T-helper 17 cell (primary cell): Measurements from ENCODE around the gene LMAN2L. TPM values are rescaled to one million over a fixed set of nuclear protein-coding genes. Genes with fewer than 3 reads are reported as not detected.
"Not testable (repeated sequence)": the region's sequence is repeated elsewhere in the genome, so short reads cannot be mapped to it uniquely, and the experiment has no call there.

Experiments
- ATAC-seq: fragments of 150-1000 bp; cut with Tn5 transposase; 2 replicates; pipeline ENCODE4 v1.10.0; 2021; ENCODE audit warnings: mild to moderate bottlenecking, moderate library complexity
- DNase-seq, 3 donors: peaks; one replicate each; pipeline versions ENCODE4 v3.0.0 to v3.0.0-alpha.2; 2020 to 2021
- H3K9me3 ChIP-seq: one replicate; pipeline ENCODE4 v1.7.0; 2013; ENCODE audit warnings: low read length, mild to moderate bottlenecking; ENCODE audit not compliant: control insufficient read depth, poor library complexity, severe bottlenecking
- H3K27ac Mint-ChIP-seq: one replicate; pipeline ENCODE4 v1.8.0; 2022; ENCODE audit warnings: mild to moderate bottlenecking, moderate library complexity, mixed read lengths
- H3K27me3 Mint-ChIP-seq: one replicate; pipeline ENCODE4 v1.8.0; 2022; ENCODE audit warnings: mixed read lengths
- H3K36me3 Mint-ChIP-seq: one replicate; pipeline ENCODE4 v1.8.0; 2022; ENCODE audit warnings: low read depth, mixed read lengths
- H3K4me1 Mint-ChIP-seq: one replicate; pipeline ENCODE4 v1.8.0; 2022; ENCODE audit warnings: mild to moderate bottlenecking, mixed read lengths
- H3K4me3 Mint-ChIP-seq: one replicate; pipeline ENCODE4 v1.8.0; 2022; ENCODE audit warnings: mild to moderate bottlenecking, moderate library complexity, mixed read lengths
- total RNA-seq, 4 donors: library from RNA in 2 of 4; stranded (reverse) in 2 of 4; gene quantifications; one replicate each; pipeline ENCODE4 v1.2.3 and lab custom pipeline; 2022 to 2026

The LMAN2L gene
- total RNA-seq, 2 donors from 2014 or later = 3.6 to 7.1 TPM

GRCh38 chr2:96683972-96684820 is 55.7 kb downstream of the LMAN2L start:
- peaks cover 7% of the 10 kb centered on the region for H3K36me3 Mint-ChIP-seq
- no peaks in the 10 kb centered on the region for H3K9me3 ChIP-seq
- H3K4me1 Mint-ChIP-seq = peaks cover 4% of the 10 kb centered on the region
- DNase-seq (no peak), ATAC-seq (no peak)
- no peak overlapping the region for H3K4me3 Mint-ChIP-seq
- H3K27ac Mint-ChIP-seq = no peak overlapping the region
- peaks cover 27% of the 10 kb centered on the region for H3K27me3 Mint-ChIP-seq

DNA sequence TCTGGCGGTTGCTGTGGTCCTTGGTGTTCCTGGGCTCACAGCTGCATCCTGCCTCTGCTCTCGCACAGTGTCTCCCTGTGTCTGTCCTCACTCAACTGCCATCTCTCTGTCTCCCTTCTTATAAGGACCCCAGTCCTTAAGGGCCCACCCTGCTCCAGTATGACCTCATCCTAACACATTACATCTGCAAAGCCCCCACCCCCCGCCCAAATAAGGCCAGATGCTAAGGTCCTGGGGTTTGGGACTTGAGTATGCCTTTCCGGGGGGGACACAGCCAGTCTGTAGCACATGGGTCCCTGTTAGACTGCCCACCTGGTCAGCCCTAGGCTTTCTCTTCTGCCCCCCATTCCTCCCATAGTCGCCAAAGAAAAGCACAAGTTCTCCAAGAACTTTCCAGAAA is 56.6 kb downstream of the LMAN2L start:
- H3K36me3 Mint-ChIP-seq = peaks cover 7% of the 10 kb centered on the region
- H3K4me1 Mint-ChIP-seq = peaks cover 4% of the 10 kb centered on the region
- H3K9me3 ChIP-seq = no peaks in the 10 kb centered on the region
- no peak for DNase-seq
- no peak overlapping the region for H3K27ac Mint-ChIP-seq
- no peak overlapping the region for H3K4me3 Mint-ChIP-seq
- ATAC-seq = no peak
- peaks cover 27% of the 10 kb centered on the region for H3K27me3 Mint-ChIP-seq

DNA sequence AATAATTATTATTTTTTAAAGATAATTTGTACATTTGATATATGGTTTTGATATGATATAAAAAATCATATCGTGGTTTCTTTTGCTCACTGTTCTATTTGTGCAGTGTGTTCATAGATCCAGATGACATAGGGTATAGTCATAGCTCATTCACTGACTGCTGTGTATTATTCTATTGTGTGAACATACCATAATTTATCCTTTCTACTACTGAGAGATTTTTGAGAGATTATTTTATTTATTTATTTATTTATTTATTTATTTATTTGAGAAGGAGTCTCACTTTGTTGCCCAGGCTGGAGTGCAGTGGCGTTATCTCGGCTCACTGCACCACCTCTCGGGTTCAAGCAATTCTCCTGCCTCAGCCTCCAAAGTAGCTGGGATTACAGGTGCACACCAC is 58.3 kb downstream of the LMAN2L start:
- no peak for ATAC-seq
- Mint-ChIP-seq H3K27me3 (peaks cover 27% of the 10 kb centered on the region), H3K36me3 (peaks cover 7% of the 10 kb centered on the region), H3K27ac (no peak overlapping the region), H3K4me3 (no peak overlapping the region), H3K4me1 (peaks cover 4% of the 10 kb centered on the region)
- H3K9me3 ChIP-seq = no peaks in the 10 kb centered on the region
- no peak for DNase-seq

DNA sequence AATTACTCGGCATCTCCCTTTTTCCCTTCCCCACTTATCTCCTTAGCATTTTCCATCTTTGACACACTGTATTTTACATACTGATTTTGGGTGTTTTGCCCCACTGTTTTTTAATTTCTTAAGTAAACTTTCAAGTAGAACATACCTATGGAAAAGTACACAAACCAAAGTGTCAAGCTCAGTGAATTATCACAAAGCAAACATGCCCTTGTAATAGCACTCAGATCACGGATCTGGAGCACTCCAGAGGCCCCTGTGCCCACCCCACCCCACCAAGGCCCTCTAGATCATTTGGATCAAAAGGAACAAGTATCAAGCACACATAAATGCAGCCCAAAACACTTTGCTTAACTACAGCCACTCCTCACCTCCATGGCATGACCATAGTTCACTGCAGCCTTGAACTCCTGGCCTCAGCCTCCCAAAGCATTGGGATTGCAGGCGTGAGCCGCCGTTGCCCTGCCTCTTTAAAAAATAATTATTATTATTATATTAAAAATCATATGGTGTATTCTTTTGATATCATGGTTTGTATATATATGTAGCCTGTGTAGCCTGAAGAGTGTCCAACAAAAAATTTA is 59.2 kb downstream of the LMAN2L start:
- H3K4me3 Mint-ChIP-seq = no peak overlapping the region
- peak overlapping the region; percentile 88 for H3K27ac Mint-ChIP-seq
- DNase-seq (no peak), ATAC-seq (no peak)
- peaks cover 4% of the 10 kb centered on the region for H3K4me1 Mint-ChIP-seq
- H3K27me3 Mint-ChIP-seq = peaks cover 27% of the 10 kb centered on the region
- no peaks in the 10 kb centered on the region for H3K9me3 ChIP-seq
- H3K36me3 Mint-ChIP-seq = peaks cover 7% of the 10 kb centered on the region

- no peaks in the 10 kb centered on the region for H3K9me3 ChIP-seq
- ATAC-seq (no peak), DNase-seq (no peak)
- Mint-ChIP-seq H3K36me3 (peaks cover 7% of the 10 kb centered on the region), H3K4me1 (peaks cover 4% of the 10 kb centered on the region), H3K27ac (peak overlapping the region; percentile 88), H3K27me3 (peaks cover 25% of the 10 kb centered on the region), H3K4me3 (no peak overlapping the region)
Measured at GRCh38 chr2:96679848-96680247, 60.0 kb downstream of the LMAN2L start.

DNA sequence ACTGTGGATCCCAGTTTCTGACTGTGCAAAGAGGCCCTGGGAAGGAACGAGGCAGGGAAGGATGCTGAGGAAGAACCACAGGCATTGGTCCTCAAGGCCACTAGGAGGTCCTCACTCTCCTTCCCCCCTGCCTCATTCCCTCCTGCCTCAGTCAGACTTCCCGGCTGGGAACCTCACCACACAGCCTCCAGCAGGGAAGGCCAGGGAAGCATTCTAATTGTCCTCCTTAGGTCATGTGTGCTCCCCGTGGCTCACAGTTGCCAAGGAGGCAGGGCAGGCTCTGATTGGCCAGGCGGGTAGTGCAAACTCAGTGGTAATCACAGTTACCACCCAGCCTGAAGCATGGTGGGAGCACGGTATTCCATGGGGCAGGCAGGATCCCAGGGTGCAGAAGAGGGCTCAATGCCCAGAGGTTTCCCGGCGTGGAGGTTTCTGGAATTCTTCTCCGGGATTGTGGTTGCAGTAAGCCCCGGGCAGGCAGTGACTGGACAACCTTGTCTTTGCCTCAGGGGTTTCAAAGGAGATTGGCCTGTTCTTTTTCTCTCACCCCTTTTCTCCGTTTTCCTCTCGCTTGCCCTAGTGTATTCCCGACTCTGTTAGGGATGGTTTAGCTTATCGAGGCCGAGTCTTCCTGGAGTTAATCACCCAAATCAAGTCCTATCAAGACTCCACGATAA is 70.2 kb downstream of the LMAN2L start:
- no peak overlapping the region for H3K27ac Mint-ChIP-seq
- peaks cover 4% of the 10 kb centered on the region for H3K4me1 Mint-ChIP-seq
- no peak for ATAC-seq
- no peaks in the 10 kb centered on the region for H3K36me3 Mint-ChIP-seq
- no peaks in the 10 kb centered on the region for H3K9me3 ChIP-seq
- H3K4me3 Mint-ChIP-seq = no peak overlapping the region
- peaks cover 10% of the 10 kb centered on the region for H3K27me3 Mint-ChIP-seq
- DNase-seq = no peak

DNA sequence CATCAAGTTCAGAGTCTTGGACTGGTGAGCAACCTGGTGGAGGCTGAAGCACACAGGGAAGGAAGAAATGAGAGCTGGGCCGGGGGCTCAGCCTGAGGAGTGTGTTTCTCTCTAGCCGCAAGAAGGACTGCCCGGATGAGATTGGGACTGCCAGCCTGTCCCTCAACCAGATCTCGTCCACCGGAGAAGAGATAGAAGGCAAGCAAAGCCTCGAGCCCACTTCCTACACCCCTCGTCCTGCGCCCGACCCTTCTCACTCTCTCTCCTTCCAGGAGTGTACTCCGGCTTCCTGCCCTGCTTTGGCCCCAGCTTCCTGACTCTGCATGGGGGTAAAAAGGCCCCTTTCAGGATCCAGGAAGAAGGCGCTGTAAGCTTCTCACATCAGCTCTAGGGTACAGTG is 71.1 kb downstream of the LMAN2L start:
- Mint-ChIP-seq H3K27me3 (peaks cover 10% of the 10 kb centered on the region), H3K4me3 (no peak overlapping the region), H3K27ac (peak overlapping the region; percentile 14), H3K36me3 (no peaks in the 10 kb centered on the region), H3K4me1 (peaks cover 4% of the 10 kb centered on the region)
- ATAC-seq (no peak), DNase-seq (no peak)
- H3K9me3 ChIP-seq = no peaks in the 10 kb centered on the region

GRCh38 chr2:96665717-96666116 is 74.1 kb downstream of the LMAN2L start:
- not testable (repeated sequence) for ATAC-seq, H3K36me3 Mint-ChIP-seq, H3K9me3 ChIP-seq, H3K27ac Mint-ChIP-seq, DNase-seq, H3K4me3 Mint-ChIP-seq, H3K4me1 Mint-ChIP-seq
- peaks cover 12% of the 10 kb centered on the region for H3K27me3 Mint-ChIP-seq

DNA sequence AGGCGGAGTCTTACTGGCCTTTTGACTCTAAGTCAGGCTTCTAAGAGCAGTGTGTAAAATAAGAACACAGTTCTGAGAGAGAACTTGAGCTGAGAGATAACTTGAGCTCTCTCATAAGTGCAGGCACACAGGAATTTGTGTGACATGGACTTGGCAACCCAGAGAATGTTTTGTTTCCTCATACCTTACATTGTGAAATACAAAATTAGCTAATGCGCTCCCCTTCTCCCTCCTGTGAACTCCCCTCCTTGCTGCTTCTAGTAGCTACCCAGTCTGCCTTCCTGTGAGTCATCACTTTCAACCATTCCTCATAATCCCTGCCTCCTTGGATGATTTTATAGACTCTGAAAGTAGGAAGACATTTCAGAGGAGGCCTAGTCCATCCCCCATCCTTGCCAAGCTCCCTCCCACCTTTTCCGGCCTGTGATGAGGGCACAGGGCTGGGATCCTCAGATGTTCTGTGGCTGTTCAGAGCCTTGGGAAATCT is 74.7 kb downstream of the LMAN2L start:
- no peak overlapping the region for H3K27ac Mint-ChIP-seq
- DNase-seq (no peak), ATAC-seq (no peak)
- H3K4me3 Mint-ChIP-seq = no peak overlapping the region
- H3K27me3 Mint-ChIP-seq = peaks cover 12% of the 10 kb centered on the region
- no peaks in the 10 kb centered on the region for H3K4me1 Mint-ChIP-seq
- H3K9me3 ChIP-seq = no peaks in the 10 kb centered on the region
- H3K36me3 Mint-ChIP-seq = no peaks in the 10 kb centered on the region

DNA sequence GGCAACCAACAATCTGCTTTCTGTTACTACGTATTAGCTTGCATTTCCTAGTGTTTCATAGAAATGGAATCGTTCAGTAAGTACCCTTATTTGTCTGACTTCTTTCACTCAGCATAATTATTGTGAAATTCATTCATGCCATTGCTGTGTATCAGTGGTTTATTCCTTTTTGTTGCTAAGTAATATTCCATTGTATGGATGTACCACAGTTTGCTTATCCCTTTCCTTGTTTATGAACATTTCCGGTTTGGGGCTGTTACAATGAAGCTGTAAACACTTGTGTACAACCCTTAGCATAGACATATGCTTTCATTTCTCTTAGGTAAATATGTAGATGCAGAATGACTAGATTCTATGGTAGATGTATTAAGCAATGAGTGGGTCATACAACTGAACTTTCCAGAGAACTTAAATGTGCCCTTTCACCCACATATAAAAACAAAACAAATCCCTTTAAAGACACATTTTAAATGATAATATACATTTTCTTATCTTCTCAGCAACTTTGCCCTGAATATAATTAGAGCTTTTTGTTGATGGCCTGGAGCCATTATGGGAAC is 75.4 kb downstream of the LMAN2L start:
- no peak overlapping the region for H3K27ac Mint-ChIP-seq
- no peaks in the 10 kb centered on the region for H3K36me3 Mint-ChIP-seq
- DNase-seq (no peak), ATAC-seq (no peak)
- no peaks in the 10 kb centered on the region for H3K9me3 ChIP-seq
- no peak overlapping the region for H3K4me3 Mint-ChIP-seq
- H3K4me1 Mint-ChIP-seq = no peaks in the 10 kb centered on the region
- H3K27me3 Mint-ChIP-seq = peaks cover 12% of the 10 kb centered on the region

- ATAC-seq = no peak
- no peak for DNase-seq
- H3K9me3 ChIP-seq = no peaks in the 10 kb centered on the region
- Mint-ChIP-seq H3K27me3 (peaks cover 7% of the 10 kb centered on the region), H3K4me3 (no peak overlapping the region), H3K27ac (no peak overlapping the region), H3K36me3 (no peaks in the 10 kb centered on the region), H3K4me1 (no peaks in the 10 kb centered on the region)
Measured at GRCh38 chr2:96663829-96664228, 76.0 kb downstream of the LMAN2L start.

DNA sequence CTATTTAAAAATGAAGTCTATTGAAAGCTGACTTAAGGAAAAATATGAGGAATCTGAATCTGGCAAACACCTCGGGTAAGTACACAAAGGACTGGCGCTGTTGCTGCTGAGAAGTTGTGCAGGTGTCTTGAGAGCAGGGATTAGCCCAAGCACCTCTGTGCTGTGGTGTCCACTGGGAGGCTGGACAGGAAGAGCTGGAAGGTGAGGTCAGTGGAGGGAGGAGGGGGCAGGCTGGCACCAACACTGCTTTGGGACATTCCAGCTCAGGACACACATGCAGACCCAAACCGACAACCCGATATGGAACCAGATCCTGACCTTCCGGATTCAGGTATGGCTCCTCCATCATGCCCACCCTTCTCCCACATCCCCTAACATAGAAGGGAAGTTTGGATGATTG is 76.7 kb downstream of the LMAN2L start:
- H3K9me3 ChIP-seq = no peaks in the 10 kb centered on the region
- H3K4me1 Mint-ChIP-seq = no peaks in the 10 kb centered on the region
- no peak overlapping the region for H3K27ac Mint-ChIP-seq
- ATAC-seq (no peak), DNase-seq (no peak)
- no peaks in the 10 kb centered on the region for H3K36me3 Mint-ChIP-seq
- H3K27me3 Mint-ChIP-seq = peaks cover 7% of the 10 kb centered on the region
- no peak overlapping the region for H3K4me3 Mint-ChIP-seq

- H3K4me3 Mint-ChIP-seq = no peak overlapping the region
- peaks cover 7% of the 10 kb centered on the region for H3K27me3 Mint-ChIP-seq
- DNase-seq (no peak), ATAC-seq (no peak)
- no peaks in the 10 kb centered on the region for H3K9me3 ChIP-seq
- no peaks in the 10 kb centered on the region for H3K36me3 Mint-ChIP-seq
- H3K4me1 Mint-ChIP-seq = no peaks in the 10 kb centered on the region
- H3K27ac Mint-ChIP-seq = no peak overlapping the region
Measured at GRCh38 chr2:96662360-96662759, 77.5 kb downstream of the LMAN2L start.
